Loucy (cell line): Measurements from ENCODE around the gene SLC29A2.
A peak's percentile ranks its signal among the peaks of the same experiment; 100 is the strongest.

Source experiments
- H2AFZ ChIP-seq: fragments of 200-600 bp; sonication (generic); 2 replicates; pipeline ENCODE4 v1.6.0; 2016; ENCODE audit warnings: antibody characterized with exemption, mild to moderate bottlenecking, low read length, moderate library complexity
- H3F3A ChIP-seq: fragments of 200-600 bp; 2 replicates; pipeline ENCODE4 v1.6.0; 2016; ENCODE audit warnings: antibody characterized with exemption, low read depth, mild to moderate bottlenecking
- H3K27me3 ChIP-seq: fragments of 200-600 bp; sonication (generic); 2 replicates; pipeline ENCODE4 v1.6.1; 2014; ENCODE audit warnings: low read length, mild to moderate bottlenecking; ENCODE audit not compliant: insufficient read depth, poor library complexity, severe bottlenecking
- H3K36me3 ChIP-seq: fragments of 200-600 bp; sonication (generic); 2 replicates; pipeline ENCODE4 v1.6.1; 2016; ENCODE audit warnings: low read length; ENCODE audit not compliant: insufficient read depth
- H3K4me1 ChIP-seq: fragments of 200-600 bp; sonication (generic); 2 replicates; pipeline ENCODE4 v1.5.1; 2014; ENCODE audit warnings: low read length, mild to moderate bottlenecking; ENCODE audit not compliant: insufficient read depth, poor library complexity, severe bottlenecking
- H3K4me2 ChIP-seq: fragments of 200-600 bp; sonication (generic); 2 replicates; pipeline ENCODE4 v1.6.0; 2014; ENCODE audit warnings: antibody characterized with exemption, low read length, low read depth, mild to moderate bottlenecking; ENCODE audit not compliant: poor library complexity, severe bottlenecking
- H3K4me3 ChIP-seq: fragments of 200-600 bp; sonication (generic); 2 replicates; pipeline ENCODE4 v1.5.1; 2014; ENCODE audit warnings: low read length, mild to moderate bottlenecking, mixed read lengths; ENCODE audit not compliant: poor library complexity, severe bottlenecking
- H3K79me2 ChIP-seq: fragments of 200-600 bp; sonication (generic); 2 replicates; pipeline ENCODE4 v1.6.1; 2014; ENCODE audit warnings: low read length; ENCODE audit not compliant: insufficient read depth
- H3K9ac ChIP-seq: fragments of 200-600 bp; sonication (generic); 2 replicates; pipeline ENCODE4 v1.6.0; 2014; ENCODE audit warnings: mild to moderate bottlenecking, low read depth, low read length, moderate library complexity; ENCODE audit not compliant: poor library complexity, severe bottlenecking
- H3K9me2 ChIP-seq: fragments of 200-600 bp; sonication (generic); replicated peaks from 2 replicates; pipeline ENCODE4 v1.6.1; 2016; ENCODE audit warnings: low read depth, low read length, mixed read lengths
- H3K9me3 ChIP-seq: fragments of 200-600 bp; sonication (generic); 2 replicates; pipeline ENCODE4 v1.6.1; 2014; ENCODE audit warnings: mild to moderate bottlenecking, antibody characterized with exemption, low read length, low read depth; ENCODE audit not compliant: insufficient read depth
- H4K20me1 ChIP-seq: fragments of 200-600 bp; sonication (generic); 2 replicates; pipeline ENCODE4 v1.6.0; 2014; ENCODE audit warnings: antibody characterized with exemption, low read length, mild to moderate bottlenecking; ENCODE audit not compliant: insufficient read depth, poor library complexity, severe bottlenecking
- EZH2phosphoT487 ChIP-seq: fragments of 200-600 bp; IDR thresholded peaks from 2 replicates; pipeline ENCODE4 v1.6.1; 2018; ENCODE audit warnings: antibody characterized with exemption, mild to moderate bottlenecking, moderate library complexity, borderline replicate concordance
- TF ChIP-seq, protein P1 (sequence below): fragments of 200-600 bp; sonication (generic); conservative IDR thresholded peaks from 2 replicates; pipeline ENCODE4 v1.5.1; 2014; ENCODE audit warnings: mild to moderate bottlenecking, antibody characterized with exemption, low read length

The SLC29A2 gene

GRCh38 chr11:66327171-66328030 is 44.2 kb downstream of the SLC29A2 start:
- H4K20me1 ChIP-seq = no peaks in the 10 kb centered on the region
- no peaks in the 10 kb centered on the region for H3K9me2 ChIP-seq
- TF ChIP-seq, protein P1, sequence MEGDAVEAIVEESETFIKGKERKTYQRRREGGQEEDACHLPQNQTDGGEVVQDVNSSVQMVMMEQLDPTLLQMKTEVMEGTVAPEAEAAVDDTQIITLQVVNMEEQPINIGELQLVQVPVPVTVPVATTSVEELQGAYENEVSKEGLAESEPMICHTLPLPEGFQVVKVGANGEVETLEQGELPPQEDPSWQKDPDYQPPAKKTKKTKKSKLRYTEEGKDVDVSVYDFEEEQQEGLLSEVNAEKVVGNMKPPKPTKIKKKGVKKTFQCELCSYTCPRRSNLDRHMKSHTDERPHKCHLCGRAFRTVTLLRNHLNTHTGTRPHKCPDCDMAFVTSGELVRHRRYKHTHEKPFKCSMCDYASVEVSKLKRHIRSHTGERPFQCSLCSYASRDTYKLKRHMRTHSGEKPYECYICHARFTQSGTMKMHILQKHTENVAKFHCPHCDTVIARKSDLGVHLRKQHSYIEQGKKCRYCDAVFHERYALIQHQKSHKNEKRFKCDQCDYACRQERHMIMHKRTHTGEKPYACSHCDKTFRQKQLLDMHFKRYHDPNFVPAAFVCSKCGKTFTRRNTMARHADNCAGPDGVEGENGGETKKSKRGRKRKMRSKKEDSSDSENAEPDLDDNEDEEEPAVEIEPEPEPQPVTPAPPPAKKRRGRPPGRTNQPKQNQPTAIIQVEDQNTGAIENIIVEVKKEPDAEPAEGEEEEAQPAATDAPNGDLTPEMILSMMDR = no peak
- TF ChIP-seq EZH2phosphoT487 = no peak
- no peaks in the 10 kb centered on the region for H3F3A ChIP-seq
- H3K27me3 ChIP-seq = no peaks in the 10 kb centered on the region
- peak overlapping the region; percentile 38 for H3K9ac ChIP-seq
- no peak overlapping the region for H3K4me2 ChIP-seq
- H3K36me3 ChIP-seq = no peaks in the 10 kb centered on the region
- no peak overlapping the region for H3K4me3 ChIP-seq
- H3K9me3 ChIP-seq = no peaks in the 10 kb centered on the region
- H2AFZ ChIP-seq = no peak overlapping the region
- peaks cover 31% of the 10 kb centered on the region for H3K4me1 ChIP-seq
- H3K79me2 ChIP-seq = no peaks in the 10 kb centered on the region

DNA sequence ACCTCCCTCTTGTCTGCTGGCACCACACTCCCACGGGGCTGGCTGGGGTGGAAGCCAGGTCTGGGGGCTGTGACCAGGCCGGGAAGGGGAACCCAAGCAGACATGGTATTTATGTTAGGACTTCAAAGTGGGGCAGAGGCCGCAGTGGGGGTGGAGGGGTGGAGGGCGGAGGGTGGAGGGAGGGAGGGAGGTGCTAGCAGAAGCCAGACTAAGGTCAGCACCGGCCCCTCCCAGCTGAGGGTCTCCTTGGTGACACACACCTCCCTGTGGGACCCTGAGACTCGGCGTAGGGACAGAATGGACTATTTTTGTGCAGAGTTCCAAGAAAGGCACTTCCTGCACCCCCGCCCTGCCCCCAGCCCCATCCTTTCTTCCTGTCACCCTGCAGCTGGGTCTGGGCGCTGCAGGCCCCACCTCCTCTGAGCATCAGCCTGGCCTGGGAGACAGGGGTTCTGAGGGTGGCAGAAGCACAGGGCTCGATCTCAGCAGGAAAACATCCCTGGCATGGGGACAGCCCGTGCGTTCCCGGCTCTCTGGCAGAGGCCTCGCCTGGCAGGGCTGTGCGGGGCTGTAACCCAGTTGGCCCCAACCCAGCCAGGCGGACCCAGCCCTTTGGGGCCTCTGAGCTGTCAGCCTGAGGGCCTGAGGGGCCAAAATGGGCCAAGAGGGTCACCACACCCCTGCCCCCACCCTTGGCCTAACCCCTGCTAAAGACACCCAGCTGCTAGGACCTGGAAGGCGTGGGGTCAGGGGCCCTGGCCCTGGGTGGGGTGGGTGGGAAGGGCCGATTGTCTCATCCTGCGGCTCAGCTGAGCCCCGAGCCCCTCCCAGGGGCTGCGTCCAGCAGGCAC is 45.1 kb downstream of the SLC29A2 start:
- peaks cover 31% of the 10 kb centered on the region for H3K4me1 ChIP-seq

DNA sequence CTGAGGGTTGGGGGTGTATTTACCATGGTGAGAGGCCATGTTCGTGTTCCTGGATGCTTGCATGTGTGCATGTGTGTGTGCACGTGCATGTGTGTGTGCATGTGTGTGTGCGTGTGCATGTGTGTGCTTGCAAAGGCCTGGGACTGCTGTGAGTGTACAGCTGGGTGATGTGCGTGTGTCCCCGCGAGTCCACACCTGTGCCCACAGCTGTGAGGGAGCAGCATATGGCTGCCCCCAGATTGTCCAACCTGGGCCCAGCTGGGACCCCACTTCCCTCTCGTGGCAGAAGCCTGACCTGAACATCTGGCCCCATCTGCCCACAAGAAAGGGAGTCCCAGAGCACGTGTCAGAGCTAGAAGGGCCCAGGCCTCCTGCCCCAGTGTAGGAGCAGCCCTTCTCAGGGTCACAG is 46.3 kb downstream of the SLC29A2 start:
- Histone ChIP-seq H3K9me2 (no peaks in the 10 kb centered on the region), H3K9ac (peak overlapping the region; percentile 50), H3K36me3 (no peaks in the 10 kb centered on the region), H3K79me2 (no peaks in the 10 kb centered on the region), H3K4me3 (no peak overlapping the region), H4K20me1 (no peaks in the 10 kb centered on the region), H3K4me2 (peak overlapping the region; percentile 49), H3K4me1 (peaks cover 31% of the 10 kb centered on the region), H3K9me3 (no peaks in the 10 kb centered on the region), H2AFZ (no peak overlapping the region), H3F3A (no peaks in the 10 kb centered on the region), H3K27me3 (no peaks in the 10 kb centered on the region)
- TF ChIP-seq, protein P1 = no peak

More for the DNA sequence above, 45.1 kb downstream of the SLC29A2 start:
- H3F3A ChIP-seq = no peaks in the 10 kb centered on the region
- peak overlapping the region; percentile 36; the same call in 1 of the 2 replicates for H2AFZ ChIP-seq
- H3K4me3 ChIP-seq = no peak overlapping the region
- TF ChIP-seq EZH2phosphoT487 = no peak
- TF ChIP-seq, protein P1 = no peak
- no peaks in the 10 kb centered on the region for H3K36me3 ChIP-seq
- H3K9me2 ChIP-seq = no peaks in the 10 kb centered on the region
- H3K27me3 ChIP-seq = no peaks in the 10 kb centered on the region
- no peaks in the 10 kb centered on the region for H3K9me3 ChIP-seq
- H3K79me2 ChIP-seq = no peaks in the 10 kb centered on the region
- H4K20me1 ChIP-seq = no peaks in the 10 kb centered on the region
- peak overlapping the region; percentile 49 for H3K4me2 ChIP-seq
- peak overlapping the region; percentile 50 for H3K9ac ChIP-seq
